Heart left ventricle (tissue), 13 donors: Measurements from ENCODE around the gene PRKN.

ENCODE experiments used
- POLR2A ChIP-seq, 2 donors: fragments of 450-650 bp; IDR thresholded peaks; one replicate each; pipeline ENCODE4 v1.6.1; 2017; ENCODE audit warnings: antibody characterized with exemption in 2 of 2, mild to moderate bottlenecking in 2 of 2, moderate library complexity in 2 of 2
- TF ChIP-seq, protein P1 (sequence below), 12 donors: fragments of 200-600 bp; sonication (generic) in 4 of 12; IDR thresholded peaks; one replicate each; pipeline versions ENCODE4 v1.5.0 to v1.8.0; 2018 to 2022; ENCODE audit warnings: antibody characterized with exemption in 12 of 12, mild to moderate bottlenecking in 5 of 12
- donor health status: ischemic (EF 13 %, LVEDD 7.1; RV severe dilation, severe dysfunction).
- donor health status: DM: no; HTN: yes; CAD: no.
- donor health status: DM: no; HTN: no; CAD: no.
- donor health status: ischemic (EF 25% LVEDD 6.9; RV normal size, moderate dysfunction).
- donor health status: ischemic (EF 25% LVEDD 5.7; RV mildly dilated, moderate dysfunction).
- donor health status: ischemic (EF 35%, LVEDD 5.7; RV mildly dilated, moderate dysfunction).
- donor health status: nonischemic (EF 11% LVEDD 7.7; RV severe dilation, severe dysfunction).
- donor health status: DM: yes; HTN: yes; CAD: no.
- donor health status: PGD.
- donor health status: ischemic (EF 29% LVEDD 5.4; RV normal size, mild dysfunction).
- donor health status: nonischemic (EF 23%, LVEDD 6.1; RV moderate dilation, normal function).

DNA sequence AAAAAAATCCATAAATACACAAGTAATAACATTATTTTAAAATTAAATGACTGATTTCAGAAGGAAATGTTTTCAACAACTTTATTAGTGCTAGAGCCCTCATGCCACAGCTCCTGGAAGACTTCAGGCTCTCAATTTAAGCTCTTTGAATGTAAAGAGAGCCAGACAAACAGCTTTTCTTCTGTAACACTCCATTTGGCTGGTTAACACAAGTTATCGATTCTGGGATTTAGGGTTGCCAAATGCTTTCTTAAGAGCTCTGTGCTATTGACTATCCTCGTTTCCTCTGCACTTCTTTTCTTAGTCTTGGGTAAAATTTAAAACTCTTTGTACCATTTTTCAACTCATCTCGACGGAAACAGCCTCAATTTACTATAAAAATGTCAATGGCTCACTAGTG, 402.5 kb downstream of the PRKN start:
- TF ChIP-seq, protein P1, sequence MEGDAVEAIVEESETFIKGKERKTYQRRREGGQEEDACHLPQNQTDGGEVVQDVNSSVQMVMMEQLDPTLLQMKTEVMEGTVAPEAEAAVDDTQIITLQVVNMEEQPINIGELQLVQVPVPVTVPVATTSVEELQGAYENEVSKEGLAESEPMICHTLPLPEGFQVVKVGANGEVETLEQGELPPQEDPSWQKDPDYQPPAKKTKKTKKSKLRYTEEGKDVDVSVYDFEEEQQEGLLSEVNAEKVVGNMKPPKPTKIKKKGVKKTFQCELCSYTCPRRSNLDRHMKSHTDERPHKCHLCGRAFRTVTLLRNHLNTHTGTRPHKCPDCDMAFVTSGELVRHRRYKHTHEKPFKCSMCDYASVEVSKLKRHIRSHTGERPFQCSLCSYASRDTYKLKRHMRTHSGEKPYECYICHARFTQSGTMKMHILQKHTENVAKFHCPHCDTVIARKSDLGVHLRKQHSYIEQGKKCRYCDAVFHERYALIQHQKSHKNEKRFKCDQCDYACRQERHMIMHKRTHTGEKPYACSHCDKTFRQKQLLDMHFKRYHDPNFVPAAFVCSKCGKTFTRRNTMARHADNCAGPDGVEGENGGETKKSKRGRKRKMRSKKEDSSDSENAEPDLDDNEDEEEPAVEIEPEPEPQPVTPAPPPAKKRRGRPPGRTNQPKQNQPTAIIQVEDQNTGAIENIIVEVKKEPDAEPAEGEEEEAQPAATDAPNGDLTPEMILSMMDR (IDR thresholded peaks at IDR 0.05): no peak
- no peak for TF ChIP-seq POLR2A (IDR thresholded peaks at IDR 0.05)
